Endothelial cell of umbilical vein (primary cell): ENCODE results near the gene AAMDC.
"Not testable (repeated sequence)": the region's sequence is repeated elsewhere in the genome, so short reads cannot be mapped to it uniquely, and the experiment has no call there.

ENCODE experiments used
- EZH2 ChIP-seq: IDR thresholded peaks from 2 replicates; pipeline ENCODE4 v1.6.1; 2012; ENCODE audit warnings: borderline replicate concordance, low read depth, mild to moderate bottlenecking, moderate library complexity, low read length, inconsistent platforms; ENCODE audit not compliant: severe bottlenecking
- FOS ChIP-seq: IDR thresholded peaks from 2 replicates; pipeline ENCODE4 v1.6.1; 2011; ENCODE audit warnings: mild to moderate bottlenecking, low read length, moderate library complexity, borderline replicate concordance; ENCODE audit not compliant: insufficient read depth
- MYC ChIP-seq: IDR thresholded peaks from one replicate; pipeline ENCODE4 v1.6.1; 2011; ENCODE audit warnings: mild to moderate bottlenecking, low read depth, low read length
- POLR2A ChIP-seq: IDR thresholded peaks from 2 replicates; pipeline ENCODE4 v1.6.1; 2012; ENCODE audit warnings: low read depth, mild to moderate bottlenecking, control low read depth, low read length
- POLR2AphosphoS5 ChIP-seq: IDR thresholded peaks from 2 replicates; pipeline ENCODE4 v1.6.1; 2012; ENCODE audit warnings: low read depth, mild to moderate bottlenecking, control low read depth, low read length, moderate library complexity; ENCODE audit not compliant: insufficient read depth
- TF ChIP-seq, protein P1 (sequence below), 2 donors: IDR thresholded peaks; 1 replicate in 1 of 2; 2 replicates in 1 of 2; pipeline ENCODE4 v1.5.1; 2011; ENCODE audit warnings: low read length in 2 of 2, mild to moderate bottlenecking in 2 of 2, moderate library complexity in 2 of 2, control low read depth in 1 of 2, inconsistent platforms in 1 of 2, low read depth in 1 of 2; ENCODE audit not compliant: insufficient read depth in 1 of 2; ENCODE audit errors: extremely low read depth in 1 of 2
- TF ChIP-seq, protein P2 (sequence below): IDR thresholded peaks from 2 replicates; pipeline ENCODE4 v1.6.1; 2011; ENCODE audit not compliant: insufficient read depth, insufficient read length

DNA sequence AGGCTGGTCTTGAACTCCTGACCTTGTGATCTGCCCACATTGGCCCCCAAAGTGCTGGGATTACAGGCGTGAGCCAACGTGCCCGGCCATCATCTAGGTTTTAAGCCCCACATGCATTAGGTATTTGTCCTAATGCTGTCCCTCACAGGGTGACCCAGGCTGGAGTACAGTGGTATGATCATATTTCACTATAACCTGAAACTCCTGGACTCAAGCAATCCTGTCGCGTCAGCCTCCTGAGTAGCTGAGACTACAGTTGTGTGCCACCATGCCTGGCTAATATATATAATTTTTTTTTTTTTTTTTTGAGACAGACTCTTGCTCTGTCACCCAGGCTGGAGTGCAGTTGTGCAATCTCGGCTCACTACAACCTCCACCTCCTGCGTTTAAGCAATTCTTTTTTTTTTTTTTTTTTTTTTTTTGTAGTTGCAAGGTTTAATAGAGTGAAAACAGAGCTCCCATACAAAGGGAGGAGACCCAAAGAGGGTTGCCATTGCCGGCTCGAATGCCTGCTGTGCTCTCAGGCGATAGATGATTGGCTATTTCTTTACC lies 37.0 kb downstream of the AAMDC start:
- TF ChIP-seq, protein P1, sequence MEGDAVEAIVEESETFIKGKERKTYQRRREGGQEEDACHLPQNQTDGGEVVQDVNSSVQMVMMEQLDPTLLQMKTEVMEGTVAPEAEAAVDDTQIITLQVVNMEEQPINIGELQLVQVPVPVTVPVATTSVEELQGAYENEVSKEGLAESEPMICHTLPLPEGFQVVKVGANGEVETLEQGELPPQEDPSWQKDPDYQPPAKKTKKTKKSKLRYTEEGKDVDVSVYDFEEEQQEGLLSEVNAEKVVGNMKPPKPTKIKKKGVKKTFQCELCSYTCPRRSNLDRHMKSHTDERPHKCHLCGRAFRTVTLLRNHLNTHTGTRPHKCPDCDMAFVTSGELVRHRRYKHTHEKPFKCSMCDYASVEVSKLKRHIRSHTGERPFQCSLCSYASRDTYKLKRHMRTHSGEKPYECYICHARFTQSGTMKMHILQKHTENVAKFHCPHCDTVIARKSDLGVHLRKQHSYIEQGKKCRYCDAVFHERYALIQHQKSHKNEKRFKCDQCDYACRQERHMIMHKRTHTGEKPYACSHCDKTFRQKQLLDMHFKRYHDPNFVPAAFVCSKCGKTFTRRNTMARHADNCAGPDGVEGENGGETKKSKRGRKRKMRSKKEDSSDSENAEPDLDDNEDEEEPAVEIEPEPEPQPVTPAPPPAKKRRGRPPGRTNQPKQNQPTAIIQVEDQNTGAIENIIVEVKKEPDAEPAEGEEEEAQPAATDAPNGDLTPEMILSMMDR (IDR thresholded peaks at IDR 0.05; ENCODE audit: extremely low read depth in 1 of 2, insufficient read depth in 1 of 2, low read depth in 1 of 2, low read length in 2 of 2) = not testable (repeated sequence)
- not testable (repeated sequence) for TF ChIP-seq POLR2A, EZH2, POLR2AphosphoS5, MYC, FOS
- TF ChIP-seq, protein P2, sequence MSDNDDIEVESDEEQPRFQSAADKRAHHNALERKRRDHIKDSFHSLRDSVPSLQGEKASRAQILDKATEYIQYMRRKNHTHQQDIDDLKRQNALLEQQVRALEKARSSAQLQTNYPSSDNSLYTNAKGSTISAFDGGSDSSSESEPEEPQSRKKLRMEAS = not testable (repeated sequence)
